Uterus (tissue), 2 donors: ENCODE results near the gene DOK6.

Source experiments
- CTCF ChIP-seq, 4 experiments: fragments of 200-600 bp in 2 of 4; fragments of 450-650 bp in 2 of 4; sonication (generic) in 2 of 4; IDR thresholded peaks; one replicate each; pipeline ENCODE4 v1.5.1; 2016 to 2019; ENCODE audit warnings: antibody characterized with exemption in 4 of 4, mild to moderate bottlenecking in 2 of 4, moderate library complexity in 1 of 4
- POLR2A ChIP-seq, 2 donors: fragments of 450-650 bp; IDR thresholded peaks; one replicate each; pipeline ENCODE4 v1.6.1; 2016; ENCODE audit warnings: antibody characterized with exemption in 2 of 2, mild to moderate bottlenecking in 1 of 2, moderate library complexity in 1 of 2

- TF ChIP-seq CTCF (IDR thresholded peaks at IDR 0.05) (no peak), POLR2A (IDR thresholded peaks at IDR 0.05) (no peak)
Observed at GRCh38 chr18:69491576-69491975, 90.9 kb downstream of the DOK6 start.
